A549 (cell line): ENCODE results near the gene ATF7IP2. TPM values are rescaled to one million over a fixed set of nuclear protein-coding genes. Genes with fewer than 3 reads are reported as not detected.

Source experiments
- ATAC-seq, 2 experiments: fragments of 200-7000 bp in 1 of 2; fragments of >200 bp in 1 of 2; cut with Nextera tagmentation in 1 of 2; cut with Tn5 transposase in 1 of 2; 3 replicates each; pipeline versions ENCODE4 v1.8.0 to v1.9.1; 2018 to 2020; ENCODE audit warnings: mild to moderate bottlenecking in 1 of 2, moderate library complexity in 1 of 2
- CTCF ChIA-PET: fragments of 300-600 bp; sonication (Branson Sonifier 250); formaldehyde crosslinking; extraction: SDS; loops from one replicate; lab custom pipeline; 2021; ENCODE audit warnings: antibody characterized with exemption, inconsistent platforms; lab: Yijun Ruan, JAX
- POLR2A ChIA-PET: fragments of 350-600 bp; formaldehyde crosslinking; extraction: SDS; loops from one replicate; lab custom pipeline; 2021; ENCODE audit warnings: antibody characterized with exemption, inconsistent platforms; lab: Yijun Ruan, JAX
- DNase-seq, 2 experiments: peaks; one replicate each; pipeline versions ENCODE4 v3.0.0 to v3.0.0-alpha.2; 2011 to 2016; ENCODE audit warnings: low read depth in 1 of 2, low spot score in 1 of 2
- FAIRE-seq: peaks from 2 replicates; lab custom pipeline; 2011; peaks lifted over from hg19 to GRCh38; lab: Jason Lieb, UNC
- H3K27ac ChIP-seq, 2 experiments: fragments of >200 bp; sonication (Bioruptor Twin); formaldehyde crosslinking; 3 replicates each; pipeline ENCODE4 v1.5.1; 2016 to 2017
- H3K4me1 ChIP-seq: fragments of >200 bp; sonication (Bioruptor Twin); formaldehyde crosslinking; 3 replicates; pipeline ENCODE4 v1.6.1; 2016
- H3K4me2 ChIP-seq: fragments of >200 bp; sonication (Bioruptor Twin); formaldehyde crosslinking; 3 replicates; pipeline ENCODE4 v1.6.1; 2016
- H3K4me3 ChIP-seq: fragments of >200 bp; sonication (Bioruptor Twin); formaldehyde crosslinking; 3 replicates; pipeline ENCODE4 v1.5.1; 2016
- H3K9me3 ChIP-seq: fragments of >200 bp; sonication (Bioruptor Twin); formaldehyde crosslinking; 3 replicates; pipeline ENCODE4 v1.6.1; 2016
- BHLHE40 ChIP-seq: IDR thresholded peaks from 2 replicates; pipeline ENCODE4 v1.6.1; 2012; ENCODE audit warnings: low read depth, low read length, inconsistent platforms
- CEBPB ChIP-seq, 2 experiments: fragments of >200 bp in 1 of 2; sonication (Bioruptor Twin) in 1 of 2; formaldehyde crosslinking in 1 of 2; IDR thresholded peaks; 2 replicates each; pipeline ENCODE4 v1.6.1; 2012 to 2016
- CHD2 ChIP-seq: fragments of 150-350 bp; IDR thresholded peaks from 2 replicates; pipeline ENCODE4 v1.6.1; 2014; ENCODE audit warnings: low read length; ENCODE audit not compliant: partially characterized antibody
- EHF ChIP-seq: fragments of 250-450 bp; sonication (Bioruptor Pico); IDR thresholded peaks from 2 replicates; pipeline ENCODE4 v1.5.0; 2020; ENCODE audit warnings: mild to moderate bottlenecking
- EHMT2 ChIP-seq: fragments of 200-600 bp; sonication (generic); IDR thresholded peaks from 2 replicates; pipeline ENCODE4 v1.6.1; 2016; ENCODE audit warnings: antibody characterized with exemption, low read depth, mild to moderate bottlenecking, moderate library complexity
- FOSB ChIP-seq: fragments of 250-450 bp; sonication (Bioruptor Pico); IDR thresholded peaks from 2 replicates; pipeline ENCODE4 v1.5.0; 2020; ENCODE audit warnings: mild to moderate bottlenecking, moderate library complexity
- FOXS1 ChIP-seq: fragments of 250-450 bp; sonication (Bioruptor Pico); IDR thresholded peaks from 2 replicates; pipeline ENCODE4 v1.5.0; 2020; ENCODE audit warnings: mild to moderate bottlenecking, moderate library complexity
- HDAC2 ChIP-seq: fragments of 200-600 bp; sonication (generic); IDR thresholded peaks from 2 replicates; pipeline ENCODE4 v1.6.1; 2016
- HOXA7 ChIP-seq: fragments of 250-450 bp; sonication (Bioruptor Pico); IDR thresholded peaks from 2 replicates; pipeline ENCODE4 v1.5.0; 2020; ENCODE audit warnings: mild to moderate bottlenecking, moderate library complexity
- HOXB13 ChIP-seq: fragments of 250-450 bp; sonication (Bioruptor Pico); IDR thresholded peaks from 2 replicates; pipeline ENCODE4 v1.5.0; 2020; ENCODE audit warnings: low read depth, mild to moderate bottlenecking, moderate library complexity
- HOXB5 ChIP-seq: fragments of 250-450 bp; sonication (Bioruptor Pico); IDR thresholded peaks from 2 replicates; pipeline ENCODE4 v1.5.0; 2020; ENCODE audit warnings: mild to moderate bottlenecking, moderate library complexity
- JUNB ChIP-seq: fragments of >200 bp; sonication (Bioruptor Twin); formaldehyde crosslinking; IDR thresholded peaks from 2 replicates; pipeline ENCODE4 v1.6.1; 2016
- MAZ ChIP-seq: fragments of 150-350 bp; IDR thresholded peaks from 2 replicates; pipeline ENCODE4 v1.6.1; 2014; ENCODE audit warnings: antibody characterized with exemption, low read depth, low read length, borderline replicate concordance
- NPAS2 ChIP-seq: fragments of 250-450 bp; sonication (Bioruptor Pico); IDR thresholded peaks from 2 replicates; pipeline ENCODE4 v1.8.0; 2022; ENCODE audit warnings: mild to moderate bottlenecking, moderate library complexity, borderline replicate concordance
- NR3C1 ChIP-seq: fragments of >200 bp; sonication (Bioruptor Twin); formaldehyde crosslinking; IDR thresholded peaks from 3 replicates; pipeline ENCODE4 v1.6.1; 2017
- POLR2A ChIP-seq: IDR thresholded peaks from 2 replicates; pipeline ENCODE4 v1.6.1; 2012; ENCODE audit warnings: mild to moderate bottlenecking, low read length
- POLR2AphosphoS2 ChIP-seq: conservative IDR thresholded peaks from 2 replicates; pipeline ENCODE4 v1.6.1; 2012; ENCODE audit warnings: low read length, improper control_type of control experiment, inconsistent platforms
- RAD21 ChIP-seq, 2 experiments: fragments of >200 bp in 1 of 2; sonication (Bioruptor Twin) in 1 of 2; formaldehyde crosslinking in 1 of 2; IDR thresholded peaks in 1 of 2; conservative IDR thresholded peaks in 1 of 2; 2 replicates in 1 of 2; 3 replicates in 1 of 2; pipeline ENCODE4 v1.6.1; 2012 to 2018; ENCODE audit warnings: inconsistent platforms in 1 of 2
- RCOR1 ChIP-seq: fragments of 150-350 bp; IDR thresholded peaks from 2 replicates; pipeline ENCODE4 v1.6.1; 2014; ENCODE audit warnings: antibody characterized with exemption, low read length, low read depth
- SMC3 ChIP-seq: fragments of >200 bp; sonication (Bioruptor Twin); formaldehyde crosslinking; IDR thresholded peaks from 3 replicates; pipeline ENCODE4 v1.6.1; 2018; ENCODE audit warnings: inconsistent platforms
- TP53 ChIP-seq: fragments of 250-450 bp; sonication (Bioruptor Pico); IDR thresholded peaks from 2 replicates; pipeline ENCODE4 v1.5.0; 2021; ENCODE audit warnings: mild to moderate bottlenecking, moderate library complexity
- ZC3H11A ChIP-seq: fragments of 450-650 bp; IDR thresholded peaks from 2 replicates; pipeline ENCODE4 v1.6.1; 2014; ENCODE audit warnings: antibody characterized with exemption, mild to moderate bottlenecking
- ZNF302 ChIP-seq: fragments of 250-450 bp; sonication (Bioruptor Pico); IDR thresholded peaks from 2 replicates; pipeline ENCODE4 v1.9.0; 2021; ENCODE audit warnings: inconsistent platforms, mild to moderate bottlenecking, moderate library complexity
- WGBS: methylation state at CpG from one replicate; pipeline ENCODE4 v1.1.6; 2017; ENCODE audit errors: missing lambda C conversion rate; 5-methylcytosine and 5-hydroxymethylcytosine counted together
- polyA plus RNA-seq, 4 experiments: library from polyadenylated mRNA; depleted of rRNA in 3 of 4; stranded (reverse); fragments of >200 nt; fragmentation: RNase III in 1 of 4; extraction: RNeasy Plus Mini Kit Qiagen cat#74134 plus additional on column Dnase treatment in 1 of 4; gene quantifications; 2 replicates in 3 of 4; 3 replicates in 1 of 4; pipeline ENCODE4 v1.2.3, GENCODE V29; 2011 to 2017
- TF ChIP-seq, protein P1 (sequence below): fragments of >200 bp; sonication (Bioruptor Twin); formaldehyde crosslinking; IDR thresholded peaks from 2 replicates; pipeline ENCODE4 v1.6.1; 2016
- TF ChIP-seq, protein P2 (sequence below): IDR thresholded peaks from 2 replicates; pipeline ENCODE4 v1.6.1; 2012
- TF ChIP-seq, protein P3 (sequence below): fragments of >200 bp; sonication (Bioruptor Twin); formaldehyde crosslinking; IDR thresholded peaks from 3 replicates; pipeline ENCODE4 v1.6.1; 2016
- TF ChIP-seq, protein P4 (sequence below): fragments of >200 bp; sonication (Bioruptor Twin); formaldehyde crosslinking; IDR thresholded peaks from 3 replicates; pipeline ENCODE4 v1.5.1; 2016
- TF ChIP-seq, protein P5 (sequence below): fragments of 150-350 bp; IDR thresholded peaks from 2 replicates; pipeline ENCODE4 v1.6.1; 2014; ENCODE audit warnings: low read depth, mild to moderate bottlenecking, low read length
- TF ChIP-seq, protein P6 (sequence below): fragments of 200-600 bp; sonication (generic); IDR thresholded peaks from 2 replicates; pipeline ENCODE4 v1.6.1; 2016; ENCODE audit warnings: antibody characterized with exemption, mild to moderate bottlenecking, moderate library complexity

ATF7IP2 gene
- polyA plus RNA-seq, 2 of the 4 experiments (the other 2 are of a cell fraction) = 12.3 to 23.5 TPM

DNA sequence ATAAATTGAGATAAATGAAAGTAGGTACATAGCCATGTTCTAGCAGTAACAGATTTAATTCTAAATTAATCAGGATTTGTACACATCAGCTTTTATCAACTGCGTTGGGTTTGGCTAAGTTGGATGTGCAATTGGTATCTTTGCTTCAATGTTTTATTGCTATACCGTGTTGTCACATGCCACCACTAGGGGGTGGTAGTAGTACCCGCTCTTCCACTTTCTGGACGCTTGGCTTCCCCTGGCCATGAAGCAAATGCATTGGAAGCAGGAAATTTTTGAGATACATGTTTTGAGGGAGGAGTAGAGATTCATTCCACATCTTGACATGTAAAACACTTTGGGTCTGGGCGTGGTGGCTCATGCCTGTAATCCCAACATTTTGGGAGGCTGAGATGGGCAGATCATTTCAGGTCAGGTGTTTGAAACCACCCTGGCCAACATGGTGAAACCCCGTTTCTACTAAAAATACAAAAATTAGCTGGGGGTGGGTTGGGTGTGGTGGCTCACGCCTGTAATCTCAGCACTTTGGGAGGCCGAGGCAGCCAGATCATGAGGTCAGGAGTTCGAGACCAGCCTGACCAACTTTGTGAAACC lies 135.9 kb downstream of the ATF7IP2 start:
- no peak overlapping the region for H3K4me3 ChIP-seq
- TF ChIP-seq, protein P1, sequence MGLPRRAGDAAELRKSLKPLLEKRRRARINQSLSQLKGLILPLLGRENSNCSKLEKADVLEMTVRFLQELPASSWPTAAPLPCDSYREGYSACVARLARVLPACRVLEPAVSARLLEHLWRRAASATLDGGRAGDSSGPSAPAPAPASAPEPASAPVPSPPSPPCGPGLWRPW = no peak
- TF ChIP-seq HDAC2 (no peak), POLR2A (no peak), NR3C1 (no peak), ZC3H11A (no peak), JUNB (no peak), ZNF302 (CRISPR knock-in tag) (no peak), SMC3 (peak; percentile 58), POLR2AphosphoS2 (no peak), CHD2 (no peak), HOXA7 (CRISPR knock-in tag) (no peak), RAD21 (conservative IDR thresholded peaks at IDR 0.05 in 1 of 2, IDR thresholded peaks at IDR 0.05 in 1 of 2) (peak; percentile 52 to 72), MAZ (no peak), TP53 (CRISPR knock-in tag) (no peak), HOXB13 (CRISPR knock-in tag) (no peak), BHLHE40 (no peak), RCOR1 (no peak), HOXB5 (CRISPR knock-in tag) (no peak), EHMT2 (no peak), CEBPB (IDR thresholded peaks at IDR 0.05) (no peak)
- TF ChIP-seq, protein P2, sequence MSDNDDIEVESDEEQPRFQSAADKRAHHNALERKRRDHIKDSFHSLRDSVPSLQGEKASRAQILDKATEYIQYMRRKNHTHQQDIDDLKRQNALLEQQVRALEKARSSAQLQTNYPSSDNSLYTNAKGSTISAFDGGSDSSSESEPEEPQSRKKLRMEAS = 0 out of 2 replicates have a peak, but pooled peaks have one; percentile 29
- TF ChIP-seq, protein P3, sequence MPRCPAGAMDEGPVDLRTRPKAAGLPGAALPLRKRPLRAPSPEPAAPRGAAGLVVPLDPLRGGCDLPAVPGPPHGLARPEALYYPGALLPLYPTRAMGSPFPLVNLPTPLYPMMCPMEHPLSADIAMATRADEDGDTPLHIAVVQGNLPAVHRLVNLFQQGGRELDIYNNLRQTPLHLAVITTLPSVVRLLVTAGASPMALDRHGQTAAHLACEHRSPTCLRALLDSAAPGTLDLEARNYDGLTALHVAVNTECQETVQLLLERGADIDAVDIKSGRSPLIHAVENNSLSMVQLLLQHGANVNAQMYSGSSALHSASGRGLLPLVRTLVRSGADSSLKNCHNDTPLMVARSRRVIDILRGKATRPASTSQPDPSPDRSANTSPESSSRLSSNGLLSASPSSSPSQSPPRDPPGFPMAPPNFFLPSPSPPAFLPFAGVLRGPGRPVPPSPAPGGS = no peak
- TF ChIP-seq, protein P4, sequence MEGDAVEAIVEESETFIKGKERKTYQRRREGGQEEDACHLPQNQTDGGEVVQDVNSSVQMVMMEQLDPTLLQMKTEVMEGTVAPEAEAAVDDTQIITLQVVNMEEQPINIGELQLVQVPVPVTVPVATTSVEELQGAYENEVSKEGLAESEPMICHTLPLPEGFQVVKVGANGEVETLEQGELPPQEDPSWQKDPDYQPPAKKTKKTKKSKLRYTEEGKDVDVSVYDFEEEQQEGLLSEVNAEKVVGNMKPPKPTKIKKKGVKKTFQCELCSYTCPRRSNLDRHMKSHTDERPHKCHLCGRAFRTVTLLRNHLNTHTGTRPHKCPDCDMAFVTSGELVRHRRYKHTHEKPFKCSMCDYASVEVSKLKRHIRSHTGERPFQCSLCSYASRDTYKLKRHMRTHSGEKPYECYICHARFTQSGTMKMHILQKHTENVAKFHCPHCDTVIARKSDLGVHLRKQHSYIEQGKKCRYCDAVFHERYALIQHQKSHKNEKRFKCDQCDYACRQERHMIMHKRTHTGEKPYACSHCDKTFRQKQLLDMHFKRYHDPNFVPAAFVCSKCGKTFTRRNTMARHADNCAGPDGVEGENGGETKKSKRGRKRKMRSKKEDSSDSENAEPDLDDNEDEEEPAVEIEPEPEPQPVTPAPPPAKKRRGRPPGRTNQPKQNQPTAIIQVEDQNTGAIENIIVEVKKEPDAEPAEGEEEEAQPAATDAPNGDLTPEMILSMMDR = peak; percentile 67
- TF ChIP-seq, all 56 proteins: peak for 4
- DNase-seq = peak; percentile 45 to 69
- WGBS = 38% methylated on average over 9 of the region's 9 CpGs
- ChIA-PET CTCF (interaction anchor here (0.6 to 8.7 kb wide), 19 partner anchors 8 to 397 kb away, joined by 3 to 57 read pairs (median 4); no protein-coding TSS in a partner anchor), POLR2A (no interaction called here)
- peak; percentile 47 to 83; a peak in 3 of 6 replicates for ATAC-seq
- Histone ChIP-seq H3K4me2 (no peak overlapping the region), H3K4me1 (peaks cover 14% of the 10 kb centered on the region), H3K27ac (peak overlapping the region in 1 of 2 experiments; percentile 80; a peak in 1 of 6 replicates), H3K9me3 (no peaks in the 10 kb centered on the region)
- peak; percentile 73 for FAIRE-seq

DNA sequence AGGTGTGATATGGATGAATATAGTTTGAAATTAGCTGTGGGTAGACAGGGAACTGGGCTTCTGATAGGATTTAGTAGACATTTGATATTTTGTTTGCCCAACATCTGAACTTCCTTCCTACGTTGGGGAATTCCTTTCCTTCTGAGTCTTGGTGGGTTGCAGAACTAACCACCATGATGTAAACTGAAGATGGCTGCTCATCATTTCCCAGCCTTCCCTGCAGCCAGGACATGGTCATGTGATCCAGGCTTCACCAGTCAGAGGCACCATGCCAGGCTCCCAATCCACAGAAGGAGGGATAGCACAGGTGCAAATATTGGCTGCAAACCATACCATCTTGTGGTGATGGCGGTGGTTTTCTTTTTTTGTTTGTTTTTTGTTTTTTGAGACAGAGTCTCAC lies 137.1 kb downstream of the ATF7IP2 start:
- H3K9me3 ChIP-seq = no peaks in the 10 kb centered on the region
- no peak overlapping the region for H3K4me2 ChIP-seq
- FAIRE-seq = no peak
- no peak overlapping the region for H3K4me3 ChIP-seq
- ChIA-PET CTCF (interaction anchor here (0.5 to 8.7 kb wide), 8 partner anchors 8 to 214 kb away, joined by 3 to 57 read pairs (median 6); no protein-coding TSS in a partner anchor), POLR2A (no interaction called here)
- WGBS = 77% methylated on average over 2 of the region's 2 CpGs
- H3K4me1 ChIP-seq = peaks cover 14% of the 10 kb centered on the region
- DNase-seq = no peak
- no peak for ATAC-seq
- H3K27ac ChIP-seq = no peak overlapping the region; a peak in 1 of 6 replicates
- no peak for TF ChIP-seq RCOR1
- no peak for TF ChIP-seq FOSB (CRISPR knock-in tag)
- TF ChIP-seq JUNB = no peak
- no peak for TF ChIP-seq NPAS2 (CRISPR knock-in tag)
- TF ChIP-seq, protein P2 = no peak
- no peak for TF ChIP-seq FOXS1 (CRISPR knock-in tag)
- TF ChIP-seq, protein P5, sequence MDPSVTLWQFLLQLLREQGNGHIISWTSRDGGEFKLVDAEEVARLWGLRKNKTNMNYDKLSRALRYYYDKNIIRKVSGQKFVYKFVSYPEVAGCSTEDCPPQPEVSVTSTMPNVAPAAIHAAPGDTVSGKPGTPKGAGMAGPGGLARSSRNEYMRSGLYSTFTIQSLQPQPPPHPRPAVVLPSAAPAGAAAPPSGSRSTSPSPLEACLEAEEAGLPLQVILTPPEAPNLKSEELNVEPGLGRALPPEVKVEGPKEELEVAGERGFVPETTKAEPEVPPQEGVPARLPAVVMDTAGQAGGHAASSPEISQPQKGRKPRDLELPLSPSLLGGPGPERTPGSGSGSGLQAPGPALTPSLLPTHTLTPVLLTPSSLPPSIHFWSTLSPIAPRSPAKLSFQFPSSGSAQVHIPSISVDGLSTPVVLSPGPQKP = no peak
- TF ChIP-seq, protein P6, sequence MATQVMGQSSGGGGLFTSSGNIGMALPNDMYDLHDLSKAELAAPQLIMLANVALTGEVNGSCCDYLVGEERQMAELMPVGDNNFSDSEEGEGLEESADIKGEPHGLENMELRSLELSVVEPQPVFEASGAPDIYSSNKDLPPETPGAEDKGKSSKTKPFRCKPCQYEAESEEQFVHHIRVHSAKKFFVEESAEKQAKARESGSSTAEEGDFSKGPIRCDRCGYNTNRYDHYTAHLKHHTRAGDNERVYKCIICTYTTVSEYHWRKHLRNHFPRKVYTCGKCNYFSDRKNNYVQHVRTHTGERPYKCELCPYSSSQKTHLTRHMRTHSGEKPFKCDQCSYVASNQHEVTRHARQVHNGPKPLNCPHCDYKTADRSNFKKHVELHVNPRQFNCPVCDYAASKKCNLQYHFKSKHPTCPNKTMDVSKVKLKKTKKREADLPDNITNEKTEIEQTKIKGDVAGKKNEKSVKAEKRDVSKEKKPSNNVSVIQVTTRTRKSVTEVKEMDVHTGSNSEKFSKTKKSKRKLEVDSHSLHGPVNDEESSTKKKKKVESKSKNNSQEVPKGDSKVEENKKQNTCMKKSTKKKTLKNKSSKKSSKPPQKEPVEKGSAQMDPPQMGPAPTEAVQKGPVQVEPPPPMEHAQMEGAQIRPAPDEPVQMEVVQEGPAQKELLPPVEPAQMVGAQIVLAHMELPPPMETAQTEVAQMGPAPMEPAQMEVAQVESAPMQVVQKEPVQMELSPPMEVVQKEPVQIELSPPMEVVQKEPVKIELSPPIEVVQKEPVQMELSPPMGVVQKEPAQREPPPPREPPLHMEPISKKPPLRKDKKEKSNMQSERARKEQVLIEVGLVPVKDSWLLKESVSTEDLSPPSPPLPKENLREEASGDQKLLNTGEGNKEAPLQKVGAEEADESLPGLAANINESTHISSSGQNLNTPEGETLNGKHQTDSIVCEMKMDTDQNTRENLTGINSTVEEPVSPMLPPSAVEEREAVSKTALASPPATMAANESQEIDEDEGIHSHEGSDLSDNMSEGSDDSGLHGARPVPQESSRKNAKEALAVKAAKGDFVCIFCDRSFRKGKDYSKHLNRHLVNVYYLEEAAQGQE = no peak
- TF ChIP-seq EHF (CRISPR knock-in tag) = no peak
